Thoracic aorta (tissue), 2 donors: ENCODE data around the gene WSB2. TPM values are rescaled to one million over a fixed set of nuclear protein-coding genes. Genes with fewer than 3 reads are reported as not detected.

Source experiments
- ATAC-seq: fragments of 150-250 bp; one replicate; pipeline ENCODE4 v1.8.0; 2017; ENCODE audit warnings: low read depth; ENCODE audit not compliant: insufficient number of reproducible peaks, low FRiP score
- DNase-seq: peaks from one replicate; pipeline ENCODE4 v3.0.0-alpha.2; 2020; ENCODE audit warnings: low spot score
- H3K27ac ChIP-seq, 2 donors: fragments of 200-600 bp; sonication (generic); 1 replicate in 1 of 2; 2 replicates in 1 of 2; pipeline ENCODE4 v1.5.1; 2016; ENCODE audit warnings: mild to moderate bottlenecking in 2 of 2, moderate library complexity in 2 of 2
- H3K27me3 ChIP-seq: fragments of 200-600 bp; sonication (generic); replicated peaks from 2 replicates; pipeline ENCODE4 v1.6.0; 2016; ENCODE audit warnings: mild to moderate bottlenecking; ENCODE audit not compliant: insufficient read depth
- H3K36me3 ChIP-seq: fragments of 200-600 bp; sonication (generic); one replicate; pipeline ENCODE4 v1.5.1; 2016
- H3K4me1 ChIP-seq, 2 donors: fragments of 200-600 bp; sonication (generic); 1 replicate in 1 of 2; 2 replicates in 1 of 2; pipeline versions ENCODE4 v1.5.1 to v1.6.0; 2016; ENCODE audit warnings: low read depth in 2 of 2, mild to moderate bottlenecking in 1 of 2; ENCODE audit not compliant: control insufficient read depth in 1 of 2
- H3K4me3 ChIP-seq: fragments of 200-600 bp; sonication (generic); 2 replicates; pipeline ENCODE4 v1.5.1; 2016; ENCODE audit warnings: mild to moderate bottlenecking
- H3K9me3 ChIP-seq: fragments of 200-600 bp; sonication (generic); 2 replicates; pipeline ENCODE4 v1.5.1; 2016
- total RNA-seq, 2 donors: library from RNA; depleted of rRNA; stranded (reverse); fragments of >200 nt; gene quantifications; one replicate each; pipeline versions ENCODE4 v1.1.0 to v1.2.3, GENCODE V29; 2016
- TF ChIP-seq, protein P1 (sequence below): fragments of 200-600 bp; sonication (generic); IDR thresholded peaks from one replicate; pipeline ENCODE4 v1.5.1; 2019; ENCODE audit warnings: antibody characterized with exemption

Gene WSB2
- total RNA-seq, 2 donors from 2014 or later: 88.9 to 95.1 TPM

GRCh38 chr12:118061873-118062843, 1.2 kb upstream of the WSB2 start:
- peak overlapping the region; percentile 83 to 96 for H3K27ac ChIP-seq
- TF ChIP-seq, protein P1, sequence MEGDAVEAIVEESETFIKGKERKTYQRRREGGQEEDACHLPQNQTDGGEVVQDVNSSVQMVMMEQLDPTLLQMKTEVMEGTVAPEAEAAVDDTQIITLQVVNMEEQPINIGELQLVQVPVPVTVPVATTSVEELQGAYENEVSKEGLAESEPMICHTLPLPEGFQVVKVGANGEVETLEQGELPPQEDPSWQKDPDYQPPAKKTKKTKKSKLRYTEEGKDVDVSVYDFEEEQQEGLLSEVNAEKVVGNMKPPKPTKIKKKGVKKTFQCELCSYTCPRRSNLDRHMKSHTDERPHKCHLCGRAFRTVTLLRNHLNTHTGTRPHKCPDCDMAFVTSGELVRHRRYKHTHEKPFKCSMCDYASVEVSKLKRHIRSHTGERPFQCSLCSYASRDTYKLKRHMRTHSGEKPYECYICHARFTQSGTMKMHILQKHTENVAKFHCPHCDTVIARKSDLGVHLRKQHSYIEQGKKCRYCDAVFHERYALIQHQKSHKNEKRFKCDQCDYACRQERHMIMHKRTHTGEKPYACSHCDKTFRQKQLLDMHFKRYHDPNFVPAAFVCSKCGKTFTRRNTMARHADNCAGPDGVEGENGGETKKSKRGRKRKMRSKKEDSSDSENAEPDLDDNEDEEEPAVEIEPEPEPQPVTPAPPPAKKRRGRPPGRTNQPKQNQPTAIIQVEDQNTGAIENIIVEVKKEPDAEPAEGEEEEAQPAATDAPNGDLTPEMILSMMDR: no peak
- DNase-seq: no peak
- H3K27me3 ChIP-seq: no peaks in the 10 kb centered on the region
- ATAC-seq: peak; percentile 23
- no peaks in the 10 kb centered on the region for H3K36me3 ChIP-seq
- H3K4me1 ChIP-seq: peaks cover 28 to 46% of the 10 kb centered on the region in 2 donors
- H3K4me3 ChIP-seq: peak overlapping the region; percentile 95
- H3K9me3 ChIP-seq: no peaks in the 10 kb centered on the region

GRCh38 chr12:118060301-118061010, 523 bp downstream of the WSB2 start:
- H3K27ac ChIP-seq: peak overlapping the region; percentile 96 to 97
- H3K9me3 ChIP-seq: no peaks in the 10 kb centered on the region
- no peaks in the 10 kb centered on the region for H3K36me3 ChIP-seq
- DNase-seq (no peak), ATAC-seq (no peak)
- H3K4me1 ChIP-seq: peaks cover 28 to 62% of the 10 kb centered on the region in 2 donors
- TF ChIP-seq, protein P1: no peak
- H3K27me3 ChIP-seq: no peaks in the 10 kb centered on the region
- H3K4me3 ChIP-seq: peak overlapping the region; percentile 95

- TF ChIP-seq, protein P1: no peak
- Histone ChIP-seq H3K9me3 (no peaks in the 10 kb centered on the region), H3K27me3 (no peaks in the 10 kb centered on the region), H3K36me3 (no peaks in the 10 kb centered on the region), H3K4me3 (peak overlapping the region; percentile 95), H3K27ac (peak overlapping the region; percentile 96 to 97), H3K4me1 (peaks cover 27 to 59% of the 10 kb centered on the region in 2 donors)
- ATAC-seq (no peak), DNase-seq (no peak)
These were observed 1.4 kb downstream of the WSB2 start for GRCh38 chr12:118059341-118060191.

- Histone ChIP-seq H3K9me3 (no peaks in the 10 kb centered on the region), H3K4me1 (peaks cover 22 to 59% of the 10 kb centered on the region in 2 donors), H3K4me3 (no peak overlapping the region), H3K27ac (peak overlapping the region in 1 of 2 donors; percentile 97), H3K27me3 (no peaks in the 10 kb centered on the region), H3K36me3 (no peaks in the 10 kb centered on the region)
- DNase-seq (no peak), ATAC-seq (no peak)
- TF ChIP-seq, protein P1: no peak
These were observed 2.1 kb downstream of the WSB2 start for GRCh38 chr12:118058881-118059280.
